ENCODE data around the gene LYVE1.

Gene LYVE1

DNA sequence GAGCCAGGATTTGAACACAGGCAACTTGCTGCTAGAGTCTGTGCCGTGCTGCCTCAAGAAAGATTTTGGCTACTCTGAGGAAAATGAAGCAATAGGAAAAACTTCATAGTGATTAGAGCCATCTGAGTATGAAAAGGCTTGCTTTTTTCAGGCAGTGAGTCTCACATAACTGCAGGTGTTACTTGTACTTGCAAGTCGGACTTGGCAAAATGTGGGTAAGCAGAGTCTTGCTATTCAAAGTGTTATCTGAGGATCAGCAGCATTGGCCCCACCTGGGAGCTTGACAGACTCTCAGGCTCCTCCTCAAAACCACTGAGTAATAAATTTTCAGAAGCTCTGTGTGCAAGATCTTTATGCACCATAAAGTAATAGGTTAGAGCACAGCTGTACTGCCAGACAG is 45.5 kb downstream of the LYVE1 start:
- peak; percentile 61 for DNase-seq (ENCODE audit: low spot score)

DNA sequence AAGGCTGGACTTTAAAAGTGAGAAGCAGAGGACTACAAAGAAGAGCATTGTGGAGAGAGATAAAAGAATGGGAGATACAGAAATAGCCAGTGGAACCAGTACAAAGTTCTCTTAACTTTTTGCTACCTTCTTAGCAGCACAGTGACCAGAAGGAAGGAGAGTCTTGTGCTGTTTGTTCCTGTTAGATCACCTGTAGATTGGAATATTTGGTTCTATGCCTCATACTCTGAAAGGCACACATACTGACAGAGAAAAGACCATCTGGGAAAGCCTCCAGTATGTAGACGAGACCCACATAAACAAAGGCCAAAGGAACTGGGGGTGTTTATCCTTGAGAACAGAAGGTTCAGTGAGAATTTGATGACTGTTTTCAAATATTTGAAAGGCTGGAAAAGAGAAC is 46.2 kb downstream of the LYVE1 start:
- peak; percentile 90 for DNase-seq (ENCODE audit: low spot score)

GRCh38 chr11:10520562-10520961 is 47.9 kb downstream of the LYVE1 start:
- DNase-seq (ENCODE audit: low spot score) = no peak

- DNase-seq (ENCODE audit: low spot score) = peak; percentile 7
Observed at GRCh38 chr11:10519630-10520029, 48.8 kb downstream of the LYVE1 start.

- peak; percentile 69 for DNase-seq (ENCODE audit: low spot score)
Observed at GRCh38 chr11:10518891-10519290, 49.6 kb downstream of the LYVE1 start.

DNA sequence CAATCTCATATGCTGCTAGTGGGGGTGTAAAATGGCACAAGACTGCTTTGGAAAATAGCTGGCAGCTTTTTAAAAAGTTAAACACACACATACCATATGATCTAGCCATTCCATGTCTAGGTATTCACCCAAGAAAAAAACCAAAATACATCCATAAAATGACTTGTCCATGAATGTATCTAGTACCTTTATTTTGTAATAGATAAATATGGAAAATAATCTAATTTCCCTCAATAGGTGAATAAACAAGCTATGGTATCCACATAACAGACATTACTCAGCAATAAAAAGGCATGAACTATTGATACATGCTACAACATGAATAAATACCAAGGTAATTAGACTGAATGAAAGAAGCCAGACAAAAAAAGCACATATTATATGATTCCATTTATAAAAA is 50.3 kb downstream of the LYVE1 start:
- no peak for DNase-seq (ENCODE audit: low spot score)

GRCh38 chr11:10515418-10515817 is 53.0 kb downstream of the LYVE1 start:
- no peak for DNase-seq (ENCODE audit: low spot score)

- DNase-seq (ENCODE audit: low spot score) = no peak
Observed at GRCh38 chr11:10514709-10515108, 53.8 kb downstream of the LYVE1 start.

- DNase-seq (ENCODE audit: low spot score) = no peak
Observed at GRCh38 chr11:10514202-10514601, 54.3 kb downstream of the LYVE1 start.

GRCh38 chr11:10511181-10511621 is 57.3 kb downstream of the LYVE1 start:
- no peak for DNase-seq (ENCODE audit: low spot score)

Measured in pons (tissue), 1 donor.